Stimulated activated naive CD8-positive, alpha-beta T cell treated with anti-CD3 and anti-CD28 coated beads, Interleukin-15, amount 100 ng/mL, for 72 hours (primary cell): ENCODE data around the gene CCNK.

Source experiments
- ATAC-seq: fragments of 150-1000 bp; cut with Tn5 transposase; 2 replicates; pipeline ENCODE4 v1.10.0; 2021; ENCODE audit warnings: mild to moderate bottlenecking, moderate library complexity
- DNase-seq, 2 donors: peaks; one replicate each; pipeline ENCODE4 v3.0.0; 2021 to 2022
- H3K27ac Mint-ChIP-seq, 2 donors: one replicate each; pipeline ENCODE4 v1.8.0; 2022; ENCODE audit warnings: mild to moderate bottlenecking in 2 of 2, mixed read lengths in 2 of 2, moderate library complexity in 2 of 2
- H3K27me3 Mint-ChIP-seq: one replicate; pipeline ENCODE4 v1.8.0; 2022; ENCODE audit warnings: mixed read lengths
- H3K4me1 Mint-ChIP-seq: one replicate; pipeline ENCODE4 v1.8.0; 2022; ENCODE audit warnings: mild to moderate bottlenecking, mixed read lengths
- H3K4me3 Mint-ChIP-seq, 2 donors: one replicate each; pipeline ENCODE4 v1.8.0; 2022; ENCODE audit warnings: mild to moderate bottlenecking in 2 of 2, mixed read lengths in 2 of 2, moderate library complexity in 1 of 2
- H3K9me3 Mint-ChIP-seq, 2 donors: one replicate each; pipeline ENCODE4 v1.8.0; 2022; ENCODE audit warnings: mixed read lengths in 2 of 2

Gene CCNK

GRCh38 chr14:99476864-99477263 lies 4.3 kb upstream of the CCNK start:
- DNase-seq (no peak), ATAC-seq (no peak)
- H3K9me3 Mint-ChIP-seq = no peaks in the 10 kb centered on the region
- H3K27ac Mint-ChIP-seq = no peak overlapping the region
- H3K4me1 Mint-ChIP-seq = peaks cover 23% of the 10 kb centered on the region
- H3K4me3 Mint-ChIP-seq = no peak overlapping the region
- H3K27me3 Mint-ChIP-seq = no peaks in the 10 kb centered on the region

GRCh38 chr14:99478128-99478527 lies 3.1 kb upstream of the CCNK start:
- peaks cover 35% of the 10 kb centered on the region for H3K4me1 Mint-ChIP-seq
- H3K4me3 Mint-ChIP-seq = peak overlapping the region in 1 of 2 donors; percentile 26
- H3K27ac Mint-ChIP-seq = no peak overlapping the region
- H3K9me3 Mint-ChIP-seq = no peaks in the 10 kb centered on the region
- DNase-seq = no peak
- H3K27me3 Mint-ChIP-seq = no peaks in the 10 kb centered on the region
- ATAC-seq = no peak

GRCh38 chr14:99479160-99479905 lies 1.9 kb upstream of the CCNK start:
- DNase-seq (no peak), ATAC-seq (no peak)
- Mint-ChIP-seq H3K9me3 (no peaks in the 10 kb centered on the region), H3K4me3 (peak overlapping the region; percentile 95 to 100), H3K27ac (peak overlapping the region in 1 of 2 donors; percentile 96), H3K4me1 (peaks cover 47% of the 10 kb centered on the region), H3K27me3 (no peaks in the 10 kb centered on the region)

DNA sequence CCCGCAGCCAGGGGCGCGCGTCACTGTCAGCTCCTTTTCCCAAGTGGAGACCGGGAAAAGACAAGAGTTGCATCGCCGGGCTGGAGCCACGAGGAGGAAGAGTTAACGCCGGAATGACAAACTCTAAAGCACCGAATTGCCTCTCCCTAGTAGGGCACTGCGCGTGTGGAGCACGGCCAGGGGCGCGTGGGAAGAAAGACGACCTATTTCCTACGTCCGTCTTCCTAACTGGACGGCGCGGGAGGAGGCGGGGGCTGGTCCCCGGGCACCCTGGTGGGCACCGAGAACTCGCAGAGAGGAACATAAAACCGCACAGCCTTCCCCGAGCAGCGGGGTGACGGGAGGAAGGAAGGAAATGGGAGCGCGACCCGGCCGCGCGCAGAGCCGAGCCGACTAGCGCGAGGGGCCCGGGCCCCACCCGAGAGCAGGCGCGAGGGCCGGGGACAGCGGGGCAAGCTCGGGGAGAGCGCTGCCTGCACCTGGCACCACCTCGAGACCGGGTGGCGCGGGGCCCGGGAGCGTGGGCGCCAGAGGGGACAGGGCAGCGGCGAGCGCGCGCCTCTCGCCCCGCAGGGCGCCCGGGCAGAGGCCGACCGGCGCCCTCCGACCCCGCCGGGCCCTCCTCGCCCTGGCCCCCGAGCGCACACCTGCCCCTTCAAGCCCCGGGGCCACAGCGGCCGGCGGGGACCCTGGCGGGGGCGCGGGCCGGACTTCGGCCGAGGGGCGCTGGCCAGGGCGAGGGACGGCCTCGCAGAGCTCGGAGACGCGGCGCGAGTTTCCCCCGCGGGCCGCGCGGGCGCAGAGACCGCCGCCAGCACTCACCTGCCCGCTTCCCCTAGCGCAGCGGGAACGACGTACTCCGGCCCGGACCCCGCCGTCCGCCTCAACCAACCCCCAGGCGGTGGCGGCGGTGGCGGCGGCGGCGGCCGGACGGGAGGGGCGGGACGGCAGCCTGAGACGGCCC lies 1.0 kb upstream of the CCNK start, which contains the start of gene SETD3:
Gene SETD3 (minus strand): TSS at position 954 of the 964 bp plus-strand sequence. CDS start 15,054 bp downstream, outside the sequence.
- DNase-seq (peak; percentile 28 to 37), ATAC-seq (peak; percentile 0)
- Mint-ChIP-seq H3K4me3 (peak within 1 kb of the TSS; percentile 98 to 100), H3K9me3 (no peaks in the 10 kb centered on the region), H3K27me3 (no peaks in the 10 kb centered on the region), H3K27ac (peak within 1 kb of the TSS; percentile 99), H3K4me1 (peaks cover 50% of the 10 kb centered on the region)

DNA sequence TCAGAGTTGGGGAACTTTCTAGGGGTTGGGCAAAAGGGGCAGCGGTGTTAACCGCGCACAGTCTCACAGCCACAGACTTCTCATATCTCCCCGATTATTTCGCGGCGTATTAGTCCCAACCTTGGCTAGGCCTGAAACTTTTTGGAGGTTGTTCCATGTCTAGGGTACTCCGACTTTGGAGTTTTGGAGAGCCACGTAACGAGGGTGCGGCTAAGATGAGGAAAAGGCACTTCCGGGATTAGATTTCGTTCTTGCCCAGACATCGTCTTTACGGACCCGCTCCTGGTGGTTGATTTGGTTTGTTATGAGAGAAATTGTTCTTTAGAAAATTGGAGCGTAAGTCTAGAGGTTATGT lies 513 bp downstream of the CCNK start:
- no peak for ATAC-seq

DNA sequence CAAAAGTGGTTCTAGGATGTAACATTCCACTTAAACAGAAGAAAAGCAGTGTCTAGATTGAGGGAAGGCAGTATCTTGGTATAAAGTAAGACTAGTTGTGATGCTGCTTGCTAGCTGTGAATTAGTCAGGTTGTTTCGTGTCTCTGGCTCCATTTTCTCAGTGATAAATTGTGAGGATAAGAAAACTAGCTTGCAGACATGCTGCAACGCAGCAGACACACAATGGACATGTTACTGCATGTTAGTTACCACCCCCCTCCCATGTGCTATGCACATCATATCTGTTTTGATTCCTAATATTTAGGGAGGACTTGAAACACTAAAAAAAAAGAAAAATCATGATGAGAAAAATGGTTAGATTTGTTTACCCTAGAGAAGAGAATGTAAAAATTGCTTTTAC lies 2.9 kb downstream of the CCNK start:
- Mint-ChIP-seq H3K27me3 (no peaks in the 10 kb centered on the region), H3K4me1 (peaks cover 55% of the 10 kb centered on the region), H3K9me3 (no peaks in the 10 kb centered on the region), H3K27ac (peak overlapping the region in 1 of 2 donors; percentile 5), H3K4me3 (no peak overlapping the region)
- no peak for ATAC-seq
- DNase-seq = no peak

More for the DNA sequence above, 513 bp downstream of the CCNK start:
- no peaks in the 10 kb centered on the region for H3K27me3 Mint-ChIP-seq
- no peak for DNase-seq
- H3K27ac Mint-ChIP-seq = peak overlapping the region; percentile 99
- H3K9me3 Mint-ChIP-seq = no peaks in the 10 kb centered on the region
- peak overlapping the region; percentile 98 for H3K4me3 Mint-ChIP-seq
- H3K4me1 Mint-ChIP-seq = peaks cover 59% of the 10 kb centered on the region

DNA sequence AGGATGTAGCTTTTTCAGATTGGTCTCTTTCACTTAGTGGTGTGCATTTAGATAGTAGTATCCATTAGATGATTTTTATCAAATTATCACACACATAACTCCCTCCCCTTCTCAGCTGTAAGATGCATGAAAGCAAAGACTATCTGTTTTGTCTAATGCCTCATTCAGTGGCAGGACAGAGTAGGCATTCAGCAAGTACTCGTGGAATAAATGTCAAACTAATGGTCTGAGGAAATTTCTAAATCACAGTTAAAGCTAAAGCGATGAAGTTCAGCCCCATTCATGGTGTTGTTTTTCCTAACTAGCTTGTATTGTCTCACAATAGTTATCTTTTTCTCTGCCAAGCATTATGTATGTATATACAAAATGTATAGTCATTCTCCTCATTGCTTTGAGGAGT lies 16.1 kb downstream of the CCNK start:
- no peaks in the 10 kb centered on the region for H3K27me3 Mint-ChIP-seq
- no peak overlapping the region for H3K4me3 Mint-ChIP-seq
- no peak overlapping the region for H3K27ac Mint-ChIP-seq
- no peaks in the 10 kb centered on the region for H3K4me1 Mint-ChIP-seq
- no peaks in the 10 kb centered on the region for H3K9me3 Mint-ChIP-seq
- no peak for DNase-seq
- no peak for ATAC-seq

- no peaks in the 10 kb centered on the region for H3K4me1 Mint-ChIP-seq
- no peak for DNase-seq
- no peaks in the 10 kb centered on the region for H3K27me3 Mint-ChIP-seq
- H3K9me3 Mint-ChIP-seq = no peaks in the 10 kb centered on the region
- no peak for ATAC-seq
- no peak overlapping the region for H3K4me3 Mint-ChIP-seq
- peak overlapping the region in 1 of 2 donors; percentile 10 for H3K27ac Mint-ChIP-seq
Observed at GRCh38 chr14:99497894-99498293, 16.7 kb downstream of the CCNK start.

DNA sequence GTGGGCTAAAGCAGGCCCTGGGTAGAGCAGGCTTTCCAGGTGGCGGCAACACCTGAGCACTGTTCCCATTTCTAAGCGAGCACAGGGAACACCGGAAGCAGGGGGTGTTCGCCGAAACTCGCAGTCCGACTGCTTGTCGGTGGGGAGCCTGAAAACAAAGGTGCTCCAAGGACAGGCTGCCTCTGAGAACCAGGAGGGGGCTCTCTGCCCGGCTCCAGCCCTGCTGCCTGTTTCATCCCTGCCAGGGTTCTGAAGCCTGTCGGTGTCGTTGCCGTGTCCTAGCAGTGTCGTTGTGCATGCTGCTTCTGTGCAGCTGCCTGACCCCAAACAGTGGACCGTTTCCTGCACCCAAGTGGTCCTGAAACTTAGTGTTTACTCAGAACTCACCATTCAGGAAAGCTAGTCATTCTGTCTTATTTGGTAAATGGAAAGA lies 21.8 kb downstream of the CCNK start:
- ATAC-seq (no peak), DNase-seq (no peak)
- Mint-ChIP-seq H3K4me1 (no peaks in the 10 kb centered on the region), H3K27me3 (no peaks in the 10 kb centered on the region), H3K9me3 (no peaks in the 10 kb centered on the region), H3K4me3 (no peak overlapping the region), H3K27ac (peak overlapping the region in 1 of 2 donors; percentile 92)

DNA sequence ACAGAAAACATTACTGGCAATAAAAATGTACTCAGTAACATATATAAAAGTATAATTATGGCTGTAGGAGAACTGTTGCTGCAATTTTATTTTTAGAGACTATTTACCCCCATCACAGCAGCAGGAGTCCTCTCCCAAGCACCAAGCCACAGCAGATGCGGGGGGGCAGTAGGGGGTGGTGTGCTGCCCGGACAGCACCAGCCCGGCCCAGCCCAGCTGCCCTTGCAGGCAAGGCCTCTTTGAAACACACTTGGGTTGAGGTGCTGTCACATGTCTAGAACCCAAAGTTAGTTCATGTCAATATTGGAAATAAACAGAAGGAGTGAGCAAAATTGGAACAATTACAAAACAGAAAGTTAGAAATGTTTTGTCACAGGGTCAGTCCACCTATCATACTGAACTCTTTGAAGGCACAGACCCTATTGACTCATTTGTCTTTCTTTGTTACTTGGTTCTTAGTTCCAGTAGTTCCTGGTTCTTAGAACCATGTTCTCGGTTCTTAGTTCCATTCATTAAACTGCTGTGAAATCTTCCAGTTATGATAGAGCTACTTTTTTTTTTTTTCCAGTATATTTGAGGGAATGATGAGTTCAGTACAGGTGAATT lies 22.7 kb downstream of the CCNK start:
- no peak for ATAC-seq

DNA sequence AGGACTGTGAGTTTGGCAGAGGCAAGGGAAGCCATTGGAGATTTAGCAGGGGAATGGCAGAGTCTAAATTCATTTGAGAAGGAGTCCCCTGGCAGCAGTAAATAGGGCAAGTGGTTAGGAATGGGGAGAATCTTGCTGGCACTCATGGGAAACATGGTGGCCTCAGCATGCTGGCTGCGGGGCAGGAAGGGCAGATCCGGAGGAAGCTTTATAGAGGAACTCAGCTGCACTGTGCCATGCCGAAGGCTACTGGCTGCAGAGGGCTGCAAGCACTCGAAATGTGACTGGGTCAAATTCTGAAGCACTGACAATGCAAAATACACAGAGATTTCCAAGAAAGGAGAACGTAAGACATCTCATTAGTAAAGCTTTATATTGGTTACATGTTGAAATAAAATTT lies 23.9 kb downstream of the CCNK start:
- H3K27me3 Mint-ChIP-seq = no peaks in the 10 kb centered on the region
- H3K27ac Mint-ChIP-seq = peak overlapping the region in 1 of 2 donors; percentile 35
- H3K9me3 Mint-ChIP-seq = no peaks in the 10 kb centered on the region
- ATAC-seq = no peak
- no peaks in the 10 kb centered on the region for H3K4me1 Mint-ChIP-seq
- DNase-seq = no peak
- H3K4me3 Mint-ChIP-seq = no peak overlapping the region

More for the DNA sequence above, 22.7 kb downstream of the CCNK start:
- peak overlapping the region; percentile 49 for H3K27ac Mint-ChIP-seq
- H3K4me1 Mint-ChIP-seq = no peaks in the 10 kb centered on the region
- no peaks in the 10 kb centered on the region for H3K9me3 Mint-ChIP-seq
- DNase-seq = no peak
- H3K4me3 Mint-ChIP-seq = no peak overlapping the region
- no peaks in the 10 kb centered on the region for H3K27me3 Mint-ChIP-seq

DNA sequence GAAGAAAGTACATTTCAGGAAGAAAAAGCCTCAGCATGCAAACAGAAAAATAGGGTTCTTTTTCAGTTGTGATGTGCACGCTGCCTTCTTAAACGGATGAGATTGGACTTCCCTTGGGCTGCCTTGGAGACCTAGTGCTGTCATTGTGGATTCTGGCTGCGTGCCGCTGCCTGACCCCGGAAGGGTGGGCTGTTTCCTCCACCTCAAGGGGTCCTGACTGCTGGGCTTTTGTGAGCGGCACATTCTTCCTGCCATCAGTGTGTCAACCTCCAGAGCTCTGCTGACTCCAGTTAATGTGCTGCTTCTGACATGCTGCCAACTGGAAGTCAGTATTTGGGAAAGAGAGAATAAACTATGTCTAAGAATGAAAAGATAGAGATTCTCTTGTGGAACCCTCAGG lies 25.1 kb downstream of the CCNK start:
- H3K27ac Mint-ChIP-seq = no peak overlapping the region
- ATAC-seq (no peak), DNase-seq (no peak)
- no peaks in the 10 kb centered on the region for H3K27me3 Mint-ChIP-seq
- no peaks in the 10 kb centered on the region for H3K9me3 Mint-ChIP-seq
- H3K4me1 Mint-ChIP-seq = no peaks in the 10 kb centered on the region
- H3K4me3 Mint-ChIP-seq = no peak overlapping the region

- no peaks in the 10 kb centered on the region for H3K9me3 Mint-ChIP-seq
- peak overlapping the region in 1 of 2 donors; percentile 90 for H3K27ac Mint-ChIP-seq
Observed at GRCh38 chr14:99507860-99508640, 26.8 kb downstream of the CCNK start.

GRCh38 chr14:99508896-99509629 lies 27.9 kb downstream of the CCNK start:
- H3K4me3 Mint-ChIP-seq = no peak overlapping the region
- DNase-seq = no peak
- H3K27ac Mint-ChIP-seq = peak overlapping the region; percentile 84 to 90
- no peak for ATAC-seq
- H3K9me3 Mint-ChIP-seq = no peaks in the 10 kb centered on the region
- H3K27me3 Mint-ChIP-seq = no peaks in the 10 kb centered on the region
- no peaks in the 10 kb centered on the region for H3K4me1 Mint-ChIP-seq

More at GRCh38 chr14:99507860-99508640, 26.8 kb downstream of the CCNK start:
- H3K27me3 Mint-ChIP-seq = no peaks in the 10 kb centered on the region
- no peak for ATAC-seq
- H3K4me1 Mint-ChIP-seq = no peaks in the 10 kb centered on the region
- no peak for DNase-seq
- no peak overlapping the region for H3K4me3 Mint-ChIP-seq
